HEK293 (cell line): Measurements from ENCODE around the gene LRCH1.
A peak's percentile ranks its signal among the peaks of the same experiment; 100 is the strongest.

Source experiments
- CTCF ChIA-PET: fragments of 350-600 bp; formaldehyde crosslinking; extraction: SDS; loops from one replicate; lab custom pipeline; 2021; ENCODE audit warnings: antibody characterized with exemption; lab: Yijun Ruan, JAX
- POLR2A ChIA-PET: fragments of 300-600 bp; formaldehyde crosslinking; extraction: SDS; loops from one replicate; lab custom pipeline; 2020; ENCODE audit warnings: antibody characterized with exemption, inconsistent platforms; lab: Yijun Ruan, JAX
- H3K27ac ChIP-seq: fragments of 200-500 bp; sonication (Bioruptor generic); 2 replicates; pipeline ENCODE4 v1.5.1; 2014; ENCODE audit warnings: low read depth, low read length, control low read depth, inconsistent platforms; ENCODE audit errors: extremely low read depth
- H3K36me3 ChIP-seq, 2 experiments: fragments of 200-500 bp in 1 of 2; sonication (Bioruptor generic) in 1 of 2; 1 replicate in 1 of 2; 2 replicates in 1 of 2; pipeline ENCODE4 v1.5.1; 2014 to 2017; ENCODE audit warnings: inconsistent platforms in 2 of 2, low read length in 2 of 2; ENCODE audit not compliant: control insufficient read depth in 2 of 2, insufficient read depth in 1 of 2
- H3K4me1 ChIP-seq: fragments of 200-500 bp; sonication (Bioruptor generic); 2 replicates; pipeline ENCODE4 v1.5.1; 2014; ENCODE audit warnings: mild to moderate bottlenecking, low read length, inconsistent platforms; ENCODE audit not compliant: control insufficient read depth, insufficient read depth
- H3K4me3 ChIP-seq: 2 replicates; pipeline ENCODE4 v1.5.1; 2011; ENCODE audit warnings: low read depth, mild to moderate bottlenecking, control low read depth, low read length, moderate library complexity
- H3K9me3 ChIP-seq: fragments of 200-500 bp; sonication (Bioruptor generic); 2 replicates; pipeline ENCODE4 v1.5.1; 2014; ENCODE audit warnings: low read depth, low read length, inconsistent platforms; ENCODE audit not compliant: control insufficient read depth, insufficient read depth
- KLF7 ChIP-seq: fragments of 450-650 bp; formaldehyde crosslinking; IDR thresholded peaks from 2 replicates; pipeline ENCODE4 v1.5.1; 2016; ENCODE audit warnings: missing biosample characterization, missing genetic modification characterization, borderline replicate concordance
- PRDM1 ChIP-seq: fragments of 450-650 bp; formaldehyde crosslinking; IDR thresholded peaks from 2 replicates; pipeline ENCODE4; 2016; ENCODE audit warnings: missing biosample characterization, missing genetic modification characterization
- REPIN1 ChIP-seq: fragments of 450-650 bp; formaldehyde crosslinking; IDR thresholded peaks from 2 replicates; pipeline ENCODE4 v1.5.1; 2017; ENCODE audit warnings: missing biosample characterization, missing genetic modification characterization, low read depth
- TRIM28 ChIP-seq: IDR thresholded peaks from 2 replicates; pipeline ENCODE4 v1.6.1; 2011; ENCODE audit warnings: low read length, control low read depth, borderline replicate concordance
- YY2 ChIP-seq: fragments of 450-650 bp; formaldehyde crosslinking; IDR thresholded peaks from 2 replicates; pipeline ENCODE4 v1.5.1; 2016; ENCODE audit warnings: missing biosample characterization, missing genetic modification characterization
- ZBTB17 ChIP-seq: fragments of 450-650 bp; formaldehyde crosslinking; IDR thresholded peaks from 2 replicates; pipeline ENCODE4 v1.5.1; 2016; ENCODE audit warnings: missing biosample characterization, missing genetic modification characterization
- ZBTB48 ChIP-seq: fragments of 450-650 bp; formaldehyde crosslinking; IDR thresholded peaks from 2 replicates; pipeline ENCODE4 v1.5.1; 2016; ENCODE audit warnings: missing biosample characterization, missing genetic modification characterization
- ZNF548 ChIP-seq: fragments of 450-650 bp; formaldehyde crosslinking; IDR thresholded peaks from 2 replicates; pipeline ENCODE4 v1.5.1; 2016; ENCODE audit warnings: missing biosample characterization, missing genetic modification characterization
- ZNF561 ChIP-seq: fragments of 450-650 bp; IDR thresholded peaks from 2 replicates; pipeline ENCODE4 v1.5.1; 2018; ENCODE audit warnings: missing biosample characterization, missing genetic modification characterization, borderline replicate concordance
- ZNF600 ChIP-seq: fragments of 450-650 bp; formaldehyde crosslinking; IDR thresholded peaks from 2 replicates; pipeline ENCODE4 v1.5.1; 2016; ENCODE audit warnings: missing biosample characterization, missing genetic modification characterization
- ZNF664 ChIP-seq: fragments of 450-650 bp; formaldehyde crosslinking; IDR thresholded peaks from 2 replicates; pipeline ENCODE4 v1.5.1; 2016; ENCODE audit warnings: missing biosample characterization, missing genetic modification characterization
- ZXDB ChIP-seq: fragments of 450-650 bp; formaldehyde crosslinking; IDR thresholded peaks from 2 replicates; pipeline ENCODE4 v1.5.1; 2016; ENCODE audit warnings: missing biosample characterization, missing genetic modification characterization
- TF ChIP-seq, protein P1 (sequence below): fragments of 450-650 bp; formaldehyde crosslinking; IDR thresholded peaks from 2 replicates; pipeline ENCODE4 v1.5.1; 2017; ENCODE audit warnings: missing biosample characterization, missing genetic modification characterization
- TF ChIP-seq, protein P2 (sequence below): fragments of 450-650 bp; formaldehyde crosslinking; IDR thresholded peaks from 2 replicates; pipeline ENCODE4 v1.5.1; 2016; ENCODE audit warnings: missing biosample characterization, missing genetic modification characterization
- TF ChIP-seq, protein P3 (sequence below): fragments of 450-650 bp; formaldehyde crosslinking; IDR thresholded peaks from 2 replicates; pipeline ENCODE4 v1.5.1; 2016; ENCODE audit warnings: missing biosample characterization, missing genetic modification characterization, low read depth
- TF ChIP-seq, protein P4 (sequence below): fragments of 450-650 bp; formaldehyde crosslinking; IDR thresholded peaks from 2 replicates; pipeline ENCODE4 v1.5.1; 2017; ENCODE audit warnings: missing biosample characterization, missing genetic modification characterization
- TF ChIP-seq, protein P5 (sequence below): fragments of 450-650 bp; IDR thresholded peaks from 2 replicates; pipeline ENCODE4 v1.5.1; 2018; ENCODE audit warnings: missing biosample characterization, missing genetic modification characterization
- TF ChIP-seq, protein P6 (sequence below): fragments of 450-650 bp; formaldehyde crosslinking; IDR thresholded peaks from 2 replicates; pipeline ENCODE4 v1.5.1; 2016; ENCODE audit warnings: missing biosample characterization, missing genetic modification characterization

The LRCH1 gene

DNA sequence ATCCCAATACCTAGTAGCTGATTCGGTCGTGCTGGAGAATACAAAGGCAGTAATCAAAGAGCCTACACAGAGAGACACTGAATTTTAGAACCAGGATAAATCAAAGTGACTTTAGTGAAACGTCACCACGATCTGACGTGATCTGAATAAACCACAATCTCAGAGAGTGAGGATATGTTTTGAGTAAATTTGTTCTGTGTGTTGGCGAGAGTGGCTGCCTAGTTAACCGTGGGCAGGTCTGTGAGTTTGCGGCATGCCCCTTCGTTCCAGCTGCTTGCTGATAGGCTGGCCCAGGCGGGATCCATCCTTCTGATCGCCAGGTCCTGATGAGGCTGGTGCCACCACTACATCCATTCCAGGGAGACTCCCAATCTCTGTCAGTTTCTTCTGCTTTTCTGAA, 40.4 kb downstream of the LRCH1 start (continued):
- TF ChIP-seq, protein P1, sequence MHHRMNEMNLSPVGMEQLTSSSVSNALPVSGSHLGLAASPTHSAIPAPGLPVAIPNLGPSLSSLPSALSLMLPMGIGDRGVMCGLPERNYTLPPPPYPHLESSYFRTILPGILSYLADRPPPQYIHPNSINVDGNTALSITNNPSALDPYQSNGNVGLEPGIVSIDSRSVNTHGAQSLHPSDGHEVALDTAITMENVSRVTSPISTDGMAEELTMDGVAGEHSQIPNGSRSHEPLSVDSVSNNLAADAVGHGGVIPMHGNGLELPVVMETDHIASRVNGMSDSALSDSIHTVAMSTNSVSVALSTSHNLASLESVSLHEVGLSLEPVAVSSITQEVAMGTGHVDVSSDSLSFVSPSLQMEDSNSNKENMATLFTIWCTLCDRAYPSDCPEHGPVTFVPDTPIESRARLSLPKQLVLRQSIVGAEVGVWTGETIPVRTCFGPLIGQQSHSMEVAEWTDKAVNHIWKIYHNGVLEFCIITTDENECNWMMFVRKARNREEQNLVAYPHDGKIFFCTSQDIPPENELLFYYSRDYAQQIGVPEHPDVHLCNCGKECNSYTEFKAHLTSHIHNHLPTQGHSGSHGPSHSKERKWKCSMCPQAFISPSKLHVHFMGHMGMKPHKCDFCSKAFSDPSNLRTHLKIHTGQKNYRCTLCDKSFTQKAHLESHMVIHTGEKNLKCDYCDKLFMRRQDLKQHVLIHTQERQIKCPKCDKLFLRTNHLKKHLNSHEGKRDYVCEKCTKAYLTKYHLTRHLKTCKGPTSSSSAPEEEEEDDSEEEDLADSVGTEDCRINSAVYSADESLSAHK (tag by site-specific recombination) = no peak

DNA sequence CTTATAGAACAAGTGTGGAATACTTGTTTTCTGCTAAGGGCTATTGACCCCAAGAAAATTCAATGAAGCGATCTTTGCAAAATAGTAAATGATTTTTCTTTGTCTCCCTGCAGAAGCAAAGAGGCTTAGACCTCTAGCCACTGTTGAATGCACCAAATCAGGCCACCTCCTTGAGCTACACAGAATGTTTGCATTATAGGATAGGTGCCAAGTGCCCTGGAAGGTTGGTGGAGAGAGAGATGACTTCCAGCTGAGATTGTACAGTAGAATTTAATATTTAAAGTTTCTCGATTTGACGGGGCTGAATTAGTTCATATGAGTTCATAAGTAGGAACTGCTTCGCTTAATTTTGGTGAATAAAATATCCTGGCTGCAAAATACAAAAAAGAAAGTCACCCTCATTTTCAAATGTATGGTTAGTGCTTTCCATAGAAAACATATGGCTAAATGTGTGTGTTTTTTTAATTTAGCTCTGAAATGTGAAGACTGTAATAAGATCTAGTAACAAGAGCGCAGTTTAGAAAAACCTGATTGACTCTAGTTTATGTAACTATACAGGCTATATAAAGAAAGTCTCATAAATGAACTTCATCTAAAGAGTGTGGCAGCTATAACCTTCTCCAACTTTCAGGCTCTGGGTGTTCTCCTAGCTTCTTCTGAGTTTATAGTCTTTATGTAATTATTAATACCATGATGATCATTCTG, 41.6 kb downstream of the LRCH1 start:
- H3K4me1 ChIP-seq = peaks cover 12% of the 10 kb centered on the region
- no peaks in the 10 kb centered on the region for H3K36me3 ChIP-seq
- ChIA-PET CTCF (interaction anchor here (0.8 kb wide), 1 partner anchor 14 kb away, joined by 3 read pairs; no protein-coding TSS in a partner anchor), POLR2A (no interaction called here)
- H3K9me3 ChIP-seq = no peaks in the 10 kb centered on the region
- no peak overlapping the region for H3K4me3 ChIP-seq
- no peak for TF ChIP-seq ZBTB17 (tag by site-specific recombination)
- no peak for TF ChIP-seq ZNF561 (tag by site-specific recombination)
- TF ChIP-seq, protein P2, sequence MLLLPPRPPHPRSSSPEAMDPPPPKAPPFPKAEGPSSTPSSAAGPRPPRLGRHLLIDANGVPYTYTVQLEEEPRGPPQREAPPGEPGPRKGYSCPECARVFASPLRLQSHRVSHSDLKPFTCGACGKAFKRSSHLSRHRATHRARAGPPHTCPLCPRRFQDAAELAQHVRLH (tag by site-specific recombination) = no peak
- TF ChIP-seq ZNF548 = no peak
- TF ChIP-seq, protein P3, sequence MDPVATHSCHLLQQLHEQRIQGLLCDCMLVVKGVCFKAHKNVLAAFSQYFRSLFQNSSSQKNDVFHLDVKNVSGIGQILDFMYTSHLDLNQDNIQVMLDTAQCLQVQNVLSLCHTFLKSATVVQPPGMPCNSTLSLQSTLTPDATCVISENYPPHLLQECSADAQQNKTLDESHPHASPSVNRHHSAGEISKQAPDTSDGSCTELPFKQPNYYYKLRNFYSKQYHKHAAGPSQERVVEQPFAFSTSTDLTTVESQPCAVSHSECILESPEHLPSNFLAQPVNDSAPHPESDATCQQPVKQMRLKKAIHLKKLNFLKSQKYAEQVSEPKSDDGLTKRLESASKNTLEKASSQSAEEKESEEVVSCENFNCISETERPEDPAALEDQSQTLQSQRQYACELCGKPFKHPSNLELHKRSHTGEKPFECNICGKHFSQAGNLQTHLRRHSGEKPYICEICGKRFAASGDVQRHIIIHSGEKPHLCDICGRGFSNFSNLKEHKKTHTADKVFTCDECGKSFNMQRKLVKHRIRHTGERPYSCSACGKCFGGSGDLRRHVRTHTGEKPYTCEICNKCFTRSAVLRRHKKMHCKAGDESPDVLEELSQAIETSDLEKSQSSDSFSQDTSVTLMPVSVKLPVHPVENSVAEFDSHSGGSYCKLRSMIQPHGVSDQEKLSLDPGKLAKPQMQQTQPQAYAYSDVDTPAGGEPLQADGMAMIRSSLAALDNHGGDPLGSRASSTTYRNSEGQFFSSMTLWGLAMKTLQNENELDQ (tag by site-specific recombination) = no peak
- TF ChIP-seq PRDM1 = peak; percentile 49; the same call in 1 of the 2 replicates
- no peak for TF ChIP-seq ZNF664 (tag by site-specific recombination)
- TF ChIP-seq, protein P4, sequence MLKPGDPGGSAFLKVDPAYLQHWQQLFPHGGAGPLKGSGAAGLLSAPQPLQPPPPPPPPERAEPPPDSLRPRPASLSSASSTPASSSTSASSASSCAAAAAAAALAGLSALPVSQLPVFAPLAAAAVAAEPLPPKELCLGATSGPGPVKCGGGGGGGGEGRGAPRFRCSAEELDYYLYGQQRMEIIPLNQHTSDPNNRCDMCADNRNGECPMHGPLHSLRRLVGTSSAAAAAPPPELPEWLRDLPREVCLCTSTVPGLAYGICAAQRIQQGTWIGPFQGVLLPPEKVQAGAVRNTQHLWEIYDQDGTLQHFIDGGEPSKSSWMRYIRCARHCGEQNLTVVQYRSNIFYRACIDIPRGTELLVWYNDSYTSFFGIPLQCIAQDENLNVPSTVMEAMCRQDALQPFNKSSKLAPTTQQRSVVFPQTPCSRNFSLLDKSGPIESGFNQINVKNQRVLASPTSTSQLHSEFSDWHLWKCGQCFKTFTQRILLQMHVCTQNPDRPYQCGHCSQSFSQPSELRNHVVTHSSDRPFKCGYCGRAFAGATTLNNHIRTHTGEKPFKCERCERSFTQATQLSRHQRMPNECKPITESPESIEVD (tag by site-specific recombination) = peak; percentile 84
- TF ChIP-seq, protein P5, sequence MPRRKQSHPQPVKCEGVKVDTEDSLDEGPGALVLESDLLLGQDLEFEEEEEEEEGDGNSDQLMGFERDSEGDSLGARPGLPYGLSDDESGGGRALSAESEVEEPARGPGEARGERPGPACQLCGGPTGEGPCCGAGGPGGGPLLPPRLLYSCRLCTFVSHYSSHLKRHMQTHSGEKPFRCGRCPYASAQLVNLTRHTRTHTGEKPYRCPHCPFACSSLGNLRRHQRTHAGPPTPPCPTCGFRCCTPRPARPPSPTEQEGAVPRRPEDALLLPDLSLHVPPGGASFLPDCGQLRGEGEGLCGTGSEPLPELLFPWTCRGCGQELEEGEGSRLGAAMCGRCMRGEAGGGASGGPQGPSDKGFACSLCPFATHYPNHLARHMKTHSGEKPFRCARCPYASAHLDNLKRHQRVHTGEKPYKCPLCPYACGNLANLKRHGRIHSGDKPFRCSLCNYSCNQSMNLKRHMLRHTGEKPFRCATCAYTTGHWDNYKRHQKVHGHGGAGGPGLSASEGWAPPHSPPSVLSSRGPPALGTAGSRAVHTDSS = no peak
- TF ChIP-seq YY2 (tag by site-specific recombination) = no peak
- no peak for TF ChIP-seq ZBTB48 (tag by site-specific recombination)
- no peak for TF ChIP-seq ZNF600
- TF ChIP-seq, protein P6, sequence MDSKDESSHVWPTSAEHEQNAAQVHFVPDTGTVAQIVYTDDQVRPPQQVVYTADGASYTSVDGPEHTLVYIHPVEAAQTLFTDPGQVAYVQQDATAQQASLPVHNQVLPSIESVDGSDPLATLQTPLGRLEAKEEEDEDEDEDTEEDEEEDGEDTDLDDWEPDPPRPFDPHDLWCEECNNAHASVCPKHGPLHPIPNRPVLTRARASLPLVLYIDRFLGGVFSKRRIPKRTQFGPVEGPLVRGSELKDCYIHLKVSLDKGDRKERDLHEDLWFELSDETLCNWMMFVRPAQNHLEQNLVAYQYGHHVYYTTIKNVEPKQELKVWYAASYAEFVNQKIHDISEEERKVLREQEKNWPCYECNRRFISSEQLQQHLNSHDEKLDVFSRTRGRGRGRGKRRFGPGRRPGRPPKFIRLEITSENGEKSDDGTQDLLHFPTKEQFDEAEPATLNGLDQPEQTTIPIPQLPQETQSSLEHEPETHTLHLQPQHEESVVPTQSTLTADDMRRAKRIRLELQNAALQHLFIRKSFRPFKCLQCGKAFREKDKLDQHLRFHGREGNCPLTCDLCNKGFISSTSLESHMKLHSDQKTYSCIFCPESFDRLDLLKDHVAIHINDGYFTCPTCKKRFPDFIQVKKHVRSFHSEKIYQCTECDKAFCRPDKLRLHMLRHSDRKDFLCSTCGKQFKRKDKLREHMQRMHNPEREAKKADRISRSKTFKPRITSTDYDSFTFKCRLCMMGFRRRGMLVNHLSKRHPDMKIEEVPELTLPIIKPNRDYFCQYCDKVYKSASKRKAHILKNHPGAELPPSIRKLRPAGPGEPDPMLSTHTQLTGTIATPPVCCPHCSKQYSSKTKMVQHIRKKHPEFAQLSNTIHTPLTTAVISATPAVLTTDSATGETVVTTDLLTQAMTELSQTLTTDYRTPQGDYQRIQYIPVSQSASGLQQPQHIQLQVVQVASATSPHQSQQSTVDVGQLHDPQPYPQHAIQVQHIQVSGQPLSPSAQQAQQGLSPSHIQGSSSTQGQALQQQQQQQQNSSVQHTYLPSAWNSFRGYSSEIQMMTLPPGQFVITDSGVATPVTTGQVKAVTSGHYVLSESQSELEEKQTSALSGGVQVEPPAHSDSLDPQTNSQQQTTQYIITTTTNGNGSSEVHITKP = peak; percentile 18; the same call in 1 of the 2 replicates
- TF ChIP-seq KLF7 (tag by site-specific recombination) = no peak
- TF ChIP-seq TRIM28 = no peak
- no peak for TF ChIP-seq ZXDB
- no peak for TF ChIP-seq REPIN1 (tag by site-specific recombination)
- TF ChIP-seq, all 188 proteins: peak for 3
- no peak overlapping the region for H3K27ac ChIP-seq
